Neural cell (in vitro differentiated cells): ENCODE results near the gene PON3. TPM values are rescaled to one million over a fixed set of nuclear protein-coding genes. Genes with fewer than 3 reads are reported as not detected.

Experiments used
- H2AFZ ChIP-seq: fragments of 200-600, 300-800 bp; sonication (generic), shearing (Covaris generic); 2 replicates; pipeline ENCODE4 v1.6.0; 2014; ENCODE audit warnings: low read depth, mild to moderate bottlenecking, antibody characterized with exemption, low read length, moderate library complexity
- H3F3A ChIP-seq: fragments of 200-600 bp; shearing (Covaris generic); 2 replicates; pipeline ENCODE4 v1.6.1; 2016; ENCODE audit warnings: mild to moderate bottlenecking, moderate library complexity, mixed read lengths, antibody characterized with exemption, low read length; ENCODE audit not compliant: insufficient read depth, poor library complexity, severe bottlenecking
- H3K27ac ChIP-seq: fragments of 200-600, 300-800 bp; sonication (generic), shearing (Covaris generic); 2 replicates; pipeline ENCODE4 v1.5.1; 2014; ENCODE audit warnings: mild to moderate bottlenecking, low read length, moderate library complexity
- H3K27me3 ChIP-seq: fragments of 300-800, 200-600 bp; sonication (generic), shearing (Covaris generic); 2 replicates; pipeline ENCODE4 v1.6.0; 2014; ENCODE audit warnings: mild to moderate bottlenecking, low read depth, low read length, moderate library complexity; ENCODE audit not compliant: insufficient read depth
- H3K36me3 ChIP-seq: fragments of 300-800, 200-600 bp; sonication (generic), shearing (Covaris generic); 2 replicates; pipeline ENCODE4 v1.5.1; 2014; ENCODE audit warnings: mild to moderate bottlenecking, antibody characterized with exemption, low read length, moderate library complexity; ENCODE audit not compliant: insufficient read depth
- H3K4me2 ChIP-seq: fragments of 300-800, 200-600 bp; sonication (generic), shearing (Covaris generic); 2 replicates; pipeline ENCODE4 v1.6.0; 2014; ENCODE audit warnings: mild to moderate bottlenecking, low read length
- H3K4me3 ChIP-seq: fragments of 300-800, 200-600 bp; sonication (generic), shearing (Covaris generic); 2 replicates; pipeline ENCODE4 v1.5.1; 2014; ENCODE audit warnings: mild to moderate bottlenecking, low read length, moderate library complexity
- H3K79me2 ChIP-seq: fragments of 200-600 bp; shearing (Covaris generic); replicated peaks from 2 replicates; pipeline ENCODE4 v1.6.0; 2014; ENCODE audit warnings: mild to moderate bottlenecking, low read length, moderate library complexity; ENCODE audit not compliant: insufficient read depth
- H3K9ac ChIP-seq: fragments of 300-800, 200-600 bp; sonication (generic), shearing (Covaris generic); 2 replicates; pipeline ENCODE4 v1.6.1; 2016; ENCODE audit warnings: mild to moderate bottlenecking, low read length, mixed read lengths
- H3K9me2 ChIP-seq: fragments of 200-600 bp; shearing (Covaris generic); 2 replicates; pipeline ENCODE4 v1.6.1; 2016; ENCODE audit warnings: mild to moderate bottlenecking, low read length, mixed read lengths; ENCODE audit not compliant: insufficient read depth
- H3K9me3 ChIP-seq: fragments of 200-600, 300-800 bp; sonication (generic), shearing (Covaris generic); 2 replicates; pipeline ENCODE4 v1.6.1; 2016; ENCODE audit warnings: mild to moderate bottlenecking, mixed run types, low read length, moderate library complexity, mixed read lengths
- H4K20me1 ChIP-seq: fragments of 200-600 bp; shearing (Covaris generic); 2 replicates; pipeline ENCODE4 v1.6.1; 2016; ENCODE audit warnings: mild to moderate bottlenecking, mixed run types; ENCODE audit not compliant: insufficient read depth
- EP300 ChIP-seq: fragments of 450-650 bp; conservative IDR thresholded peaks from 2 replicates; pipeline ENCODE4 v1.6.1; 2014; ENCODE audit warnings: antibody characterized with exemption, mild to moderate bottlenecking, moderate library complexity; ENCODE audit not compliant: poor library complexity, severe bottlenecking
- EZH2 ChIP-seq: fragments of 200-600, 300-800 bp; shearing (Covaris generic), sonication (generic); IDR thresholded peaks from 2 replicates; pipeline ENCODE4 v1.6.1; 2014; ENCODE audit warnings: antibody characterized with exemption, low read length, borderline replicate concordance, mild to moderate bottlenecking; ENCODE audit not compliant: insufficient read depth, poor library complexity, severe bottlenecking
- MXI1 ChIP-seq: fragments of 450-650 bp; conservative IDR thresholded peaks from 2 replicates; pipeline ENCODE4 v1.6.1; 2014; ENCODE audit warnings: antibody characterized with exemption, mild to moderate bottlenecking; ENCODE audit not compliant: poor library complexity, severe bottlenecking
- POLR2AphosphoS5 ChIP-seq: IDR thresholded peaks from 2 replicates; pipeline ENCODE4 v1.6.1; 2012
- RAD21 ChIP-seq: fragments of 450-650 bp; conservative IDR thresholded peaks from 2 replicates; pipeline ENCODE4 v1.6.1; 2014; ENCODE audit warnings: antibody characterized with exemption, mild to moderate bottlenecking, moderate library complexity
- SMC3 ChIP-seq: fragments of 450-650 bp; conservative IDR thresholded peaks from 2 replicates; pipeline ENCODE4 v1.6.1; 2014; ENCODE audit warnings: antibody characterized with exemption, mild to moderate bottlenecking, moderate library complexity; ENCODE audit not compliant: poor library complexity
- TAF1 ChIP-seq: IDR thresholded peaks from 2 replicates; pipeline ENCODE4 v1.6.1; 2012; ENCODE audit warnings: low read depth
- polyA plus RNA-seq: library from polyadenylated mRNA; depleted of rRNA; stranded (reverse); fragments of >200 nt; gene quantifications from 2 replicates; pipeline ENCODE4 v1.2.3, GENCODE V29; 2014
- TF ChIP-seq, protein P1 (sequence below): fragments of 450-650 bp; IDR thresholded peaks from 2 replicates; pipeline ENCODE4 v1.5.1; 2014; ENCODE audit warnings: antibody characterized with exemption, mild to moderate bottlenecking, moderate library complexity; ENCODE audit not compliant: poor library complexity, severe bottlenecking
- TF ChIP-seq, protein P2 (sequence below): IDR thresholded peaks from 2 replicates; pipeline ENCODE4 v1.6.1; 2012; ENCODE audit warnings: borderline replicate concordance

The PON3 gene
- polyA plus RNA-seq, 1 donor from 2014 or later, result not detected

DNA sequence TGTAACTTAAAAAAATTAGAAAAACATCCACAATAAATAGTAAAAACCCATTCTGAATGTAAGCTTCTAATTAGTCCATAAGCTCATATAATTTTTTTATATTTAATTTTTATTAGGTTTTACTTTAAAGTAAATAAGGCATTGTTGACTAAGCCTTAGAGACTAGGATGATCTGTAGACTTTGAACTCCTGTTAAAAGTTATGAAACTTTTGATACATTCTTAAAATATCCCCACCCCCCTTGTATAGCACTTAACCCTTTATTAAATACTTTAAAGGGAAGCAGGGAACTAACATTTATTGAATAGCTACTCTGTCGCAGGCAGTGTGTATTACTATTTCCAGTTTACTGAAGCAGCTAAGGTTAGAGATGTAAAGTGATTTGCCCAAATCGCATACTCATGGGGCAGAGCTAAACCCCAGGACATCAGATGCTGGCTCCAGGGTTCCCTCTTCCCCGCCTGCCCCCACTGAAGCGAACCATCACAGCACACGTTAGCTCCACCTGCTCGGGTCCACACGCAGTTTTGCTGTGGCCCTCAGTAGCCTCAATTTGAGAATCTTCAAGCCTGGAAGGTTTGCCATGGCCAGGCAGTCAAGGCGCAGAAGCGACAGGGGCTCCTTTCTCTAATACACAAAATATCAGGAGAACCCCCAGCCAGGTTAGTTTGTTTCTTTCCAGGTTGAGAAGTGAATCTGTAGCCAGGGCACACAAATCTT lies 72.6 kb downstream of the PON3 start:
- Histone ChIP-seq H2AFZ (no peak overlapping the region), H3K4me2 (no peak overlapping the region)

DNA sequence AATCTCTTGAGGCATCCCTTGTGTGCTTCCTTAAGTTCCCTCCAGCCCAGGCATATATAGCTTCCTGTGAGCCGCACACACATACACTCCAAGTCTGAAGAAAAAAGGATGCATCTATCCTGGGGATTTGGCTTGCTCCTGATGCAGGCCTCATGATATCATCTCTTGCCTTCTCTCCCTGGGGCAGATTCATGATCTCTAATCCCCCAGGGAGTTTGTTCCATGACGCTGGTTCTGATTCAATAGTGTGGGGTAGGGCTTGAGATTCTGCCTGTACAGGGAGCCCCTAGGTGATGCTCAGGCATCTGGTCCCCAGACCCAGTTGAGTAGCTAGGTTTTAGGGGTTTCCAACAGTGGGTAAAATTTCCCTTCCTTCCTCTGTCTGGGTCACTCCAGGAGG lies 73.3 kb downstream of the PON3 start:
- Histone ChIP-seq H3K4me2 (no peak overlapping the region), H3K9ac (peak overlapping the region; percentile 15), H2AFZ (no peak overlapping the region), H3K9me3 (no peaks in the 10 kb centered on the region), H3K27me3 (no peaks in the 10 kb centered on the region), H3K4me3 (no peak overlapping the region), H4K20me1 (no peaks in the 10 kb centered on the region), H3K27ac (peak overlapping the region; percentile 86), H3K9me2 (no peaks in the 10 kb centered on the region), H3F3A (no peaks in the 10 kb centered on the region), H3K79me2 (no peaks in the 10 kb centered on the region), H3K36me3 (no peaks in the 10 kb centered on the region)
- TF ChIP-seq POLR2AphosphoS5, result no peak
- TF ChIP-seq RAD21, result no peak
- TF ChIP-seq, protein P1, sequence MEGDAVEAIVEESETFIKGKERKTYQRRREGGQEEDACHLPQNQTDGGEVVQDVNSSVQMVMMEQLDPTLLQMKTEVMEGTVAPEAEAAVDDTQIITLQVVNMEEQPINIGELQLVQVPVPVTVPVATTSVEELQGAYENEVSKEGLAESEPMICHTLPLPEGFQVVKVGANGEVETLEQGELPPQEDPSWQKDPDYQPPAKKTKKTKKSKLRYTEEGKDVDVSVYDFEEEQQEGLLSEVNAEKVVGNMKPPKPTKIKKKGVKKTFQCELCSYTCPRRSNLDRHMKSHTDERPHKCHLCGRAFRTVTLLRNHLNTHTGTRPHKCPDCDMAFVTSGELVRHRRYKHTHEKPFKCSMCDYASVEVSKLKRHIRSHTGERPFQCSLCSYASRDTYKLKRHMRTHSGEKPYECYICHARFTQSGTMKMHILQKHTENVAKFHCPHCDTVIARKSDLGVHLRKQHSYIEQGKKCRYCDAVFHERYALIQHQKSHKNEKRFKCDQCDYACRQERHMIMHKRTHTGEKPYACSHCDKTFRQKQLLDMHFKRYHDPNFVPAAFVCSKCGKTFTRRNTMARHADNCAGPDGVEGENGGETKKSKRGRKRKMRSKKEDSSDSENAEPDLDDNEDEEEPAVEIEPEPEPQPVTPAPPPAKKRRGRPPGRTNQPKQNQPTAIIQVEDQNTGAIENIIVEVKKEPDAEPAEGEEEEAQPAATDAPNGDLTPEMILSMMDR, result no peak
- no peak for TF ChIP-seq EZH2
- no peak for TF ChIP-seq EP300
- TF ChIP-seq, protein P2, sequence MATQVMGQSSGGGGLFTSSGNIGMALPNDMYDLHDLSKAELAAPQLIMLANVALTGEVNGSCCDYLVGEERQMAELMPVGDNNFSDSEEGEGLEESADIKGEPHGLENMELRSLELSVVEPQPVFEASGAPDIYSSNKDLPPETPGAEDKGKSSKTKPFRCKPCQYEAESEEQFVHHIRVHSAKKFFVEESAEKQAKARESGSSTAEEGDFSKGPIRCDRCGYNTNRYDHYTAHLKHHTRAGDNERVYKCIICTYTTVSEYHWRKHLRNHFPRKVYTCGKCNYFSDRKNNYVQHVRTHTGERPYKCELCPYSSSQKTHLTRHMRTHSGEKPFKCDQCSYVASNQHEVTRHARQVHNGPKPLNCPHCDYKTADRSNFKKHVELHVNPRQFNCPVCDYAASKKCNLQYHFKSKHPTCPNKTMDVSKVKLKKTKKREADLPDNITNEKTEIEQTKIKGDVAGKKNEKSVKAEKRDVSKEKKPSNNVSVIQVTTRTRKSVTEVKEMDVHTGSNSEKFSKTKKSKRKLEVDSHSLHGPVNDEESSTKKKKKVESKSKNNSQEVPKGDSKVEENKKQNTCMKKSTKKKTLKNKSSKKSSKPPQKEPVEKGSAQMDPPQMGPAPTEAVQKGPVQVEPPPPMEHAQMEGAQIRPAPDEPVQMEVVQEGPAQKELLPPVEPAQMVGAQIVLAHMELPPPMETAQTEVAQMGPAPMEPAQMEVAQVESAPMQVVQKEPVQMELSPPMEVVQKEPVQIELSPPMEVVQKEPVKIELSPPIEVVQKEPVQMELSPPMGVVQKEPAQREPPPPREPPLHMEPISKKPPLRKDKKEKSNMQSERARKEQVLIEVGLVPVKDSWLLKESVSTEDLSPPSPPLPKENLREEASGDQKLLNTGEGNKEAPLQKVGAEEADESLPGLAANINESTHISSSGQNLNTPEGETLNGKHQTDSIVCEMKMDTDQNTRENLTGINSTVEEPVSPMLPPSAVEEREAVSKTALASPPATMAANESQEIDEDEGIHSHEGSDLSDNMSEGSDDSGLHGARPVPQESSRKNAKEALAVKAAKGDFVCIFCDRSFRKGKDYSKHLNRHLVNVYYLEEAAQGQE, result no peak
- no peak for TF ChIP-seq TAF1
- no peak for TF ChIP-seq MXI1
- TF ChIP-seq SMC3, result no peak

More for the DNA sequence above, 72.6 kb downstream of the PON3 start:
- TF ChIP-seq SMC3, result no peak
- TF ChIP-seq RAD21, result no peak
- Histone ChIP-seq H3K27me3 (no peaks in the 10 kb centered on the region), H3K9ac (no peak overlapping the region), H3K4me3 (no peak overlapping the region), H3K36me3 (no peaks in the 10 kb centered on the region), H3K9me2 (no peaks in the 10 kb centered on the region), H3K27ac (peak overlapping the region; percentile 86), H3K9me3 (no peaks in the 10 kb centered on the region), H3F3A (no peaks in the 10 kb centered on the region), H3K79me2 (no peaks in the 10 kb centered on the region), H4K20me1 (no peaks in the 10 kb centered on the region)
